Measurements from ENCODE around the gene TLR6.
A peak's percentile ranks its signal among the peaks of the same experiment; 100 is the strongest.

DNA sequence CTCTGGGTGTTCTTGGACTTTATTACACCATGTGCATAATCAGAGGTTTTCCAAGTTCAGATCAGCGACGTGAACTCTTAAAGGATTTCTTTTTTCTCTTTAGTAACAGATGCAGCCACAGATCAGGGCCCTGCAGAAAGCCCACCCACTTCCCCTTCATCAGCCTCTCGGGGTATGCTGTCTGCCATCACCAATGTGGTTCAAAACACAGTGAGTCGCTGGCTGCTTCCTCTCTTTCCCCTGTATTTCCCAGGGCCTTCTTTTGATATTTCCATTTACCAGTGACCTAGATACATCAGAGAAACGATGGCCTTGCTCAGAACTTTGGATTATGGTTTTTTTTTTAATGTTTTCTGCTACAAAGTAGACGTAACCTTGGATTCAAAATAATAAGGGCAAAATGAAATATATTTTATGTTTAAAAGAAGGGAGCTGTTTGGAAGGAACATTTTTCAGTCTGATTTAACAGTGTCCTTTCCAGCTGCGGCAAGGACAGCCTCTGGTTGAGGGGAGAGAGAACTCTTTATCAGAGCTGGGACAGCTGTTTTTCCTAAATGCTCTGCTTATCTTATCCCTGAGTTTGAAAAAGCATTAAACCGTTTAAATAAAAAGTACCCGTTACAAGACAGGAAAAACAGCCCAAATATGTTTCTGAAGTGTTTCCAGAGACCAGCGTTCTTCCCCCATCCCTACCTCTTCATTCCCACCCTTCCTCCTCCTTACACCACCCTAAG, 49.2 kb upstream of the TLR6 start:
- TF ChIP-seq POLR2A (IDR thresholded peaks at IDR 0.05; ENCODE audit: low read length) (no peak), GATA1 (IDR thresholded peaks at IDR 0.05; ENCODE audit: low read depth, low read length) (peak; percentile 13)
